Heart right ventricle (tissue), 16 donors: ENCODE results near the gene ALDH3B2. TPM values are rescaled to one million over a fixed set of nuclear protein-coding genes. Genes with fewer than 3 reads are reported as not detected.

Source experiments
- ATAC-seq, 8 donors: fragments of 200-7000 bp; cut with Tn5 transposase; one replicate each; pipeline ENCODE4 v1.9.1; 2020; ENCODE audit warnings: mild to moderate bottlenecking in 8 of 8, moderate library complexity in 8 of 8, moderate number of reproducible peaks in 1 of 8
- DNase-seq, 2 donors: peaks; one replicate each; pipeline ENCODE4 v3.0.0-alpha.2; 2020
- H3K27ac ChIP-seq, 10 donors: fragments of 200-600 bp; sonication (generic) in 2 of 10; one replicate each; pipeline versions ENCODE4 v1.5.0 to v1.8.0; 2020 to 2022; ENCODE audit warnings: mild to moderate bottlenecking in 3 of 10
- H3K27me3 ChIP-seq, 7 donors: fragments of 200-600 bp; one replicate each; pipeline ENCODE4 v1.8.0; 2021 to 2022; ENCODE audit warnings: mild to moderate bottlenecking in 2 of 7
- H3K36me3 ChIP-seq, 9 donors: fragments of 200-600 bp; sonication (generic) in 1 of 9; one replicate each; pipeline versions ENCODE4 v1.5.0 to v1.8.0; 2020 to 2022; ENCODE audit warnings: mild to moderate bottlenecking in 2 of 9
- H3K4me1 ChIP-seq, 9 donors: fragments of 200-600 bp; sonication (generic) in 1 of 9; one replicate each; pipeline versions ENCODE4 v1.5.0 to v1.8.0; 2020 to 2022; ENCODE audit warnings: mild to moderate bottlenecking in 4 of 9
- H3K4me3 ChIP-seq, 10 donors: fragments of 200-600 bp; sonication (generic) in 2 of 10; one replicate each; pipeline versions ENCODE4 v1.5.0 to v1.8.0; 2020 to 2022; ENCODE audit warnings: mild to moderate bottlenecking in 7 of 10, moderate library complexity in 2 of 10
- H3K9me3 ChIP-seq, 11 donors: fragments of 200-600 bp in 10 of 11; sonication (generic) in 2 of 11; one replicate each; pipeline versions ENCODE4 v1.5.0 to v1.8.0; 2013 to 2022; ENCODE audit warnings: mild to moderate bottlenecking in 2 of 11, control low read depth in 1 of 11, moderate library complexity in 1 of 11
- CTCF ChIP-seq, 9 donors: fragments of 200-600 bp; sonication (generic) in 2 of 9; IDR thresholded peaks; one replicate each; pipeline versions ENCODE4 v1.5.0 to v1.8.0; 2021 to 2022; ENCODE audit warnings: antibody characterized with exemption in 9 of 9, mild to moderate bottlenecking in 5 of 9, moderate library complexity in 1 of 9
- WGBS, 2 donors: extraction: QIAGEN DNeasy Blood & Tissue Kit; methylation state at CpG; one replicate each; pipeline ENCODE4 v1.1.7; 2013; ENCODE audit warnings: inconsistent platforms in 1 of 2; 5-methylcytosine and 5-hydroxymethylcytosine counted together
- intact Hi-C, 10 donors: fragments of 100-400 bp; cut with DNase I; formaldehyde crosslinking; loops; one replicate each; pipeline versions ENCODE4 v1.11.1 to v1.14.2; 2022
- polyA plus RNA-seq, 2 donors: library from polyadenylated mRNA; stranded (reverse); fragments of 200-250 nt; gene quantifications; one replicate each; pipeline ENCODE4 v1.2.3, GENCODE V29; 2013
- total RNA-seq, 10 donors: library from RNA; stranded (reverse); fragmentation: NEBNext Ultra II Directional in 3 of 10; extraction: Animal tissue kit (Norgen Biotek cat#: 25700) in 3 of 10; gene quantifications; one replicate each; pipeline versions ENCODE4 v1.2.1 to v1.2.4, GENCODE V29; 2021 to 2023
- donor health status: Arrhythmogenic right ventricular cardiomyopathy.
- donor health status: ischemic (EF 13 %, LVEDD 7.1; RV severe dilation, severe dysfunction).
- donor health status: healthy with polysubstance abuse.
- donor health status: DM: no; HTN: yes; CAD: no.
- donor health status: DM: no; HTN: no; CAD: no.
- donor health status: ischemic (EF 25% LVEDD 6.9; RV normal size, moderate dysfunction).
- donor health status: ischemic (EF 25% LVEDD 5.7; RV mildly dilated, moderate dysfunction).
- donor health status: healthy.
- donor health status: DM: yes; HTN: yes; CAD: no.
- donor health status: Ischemic cardiomyopathy.
- donor health status: ischemic (EF 35%, LVEDD 5.7; RV mildly dilated, moderate dysfunction).
- donor health status: nonischemic (EF 11% LVEDD 7.7; RV severe dilation, severe dysfunction).
- donor health status: DM: yes; HTN: yes; CAD: no.
- donor health status: PGD.
- donor health status: ischemic (EF 29% LVEDD 5.4; RV normal size, mild dysfunction).
- donor health status: nonischemic (EF 23%, LVEDD 6.1; RV moderate dilation, normal function).

The ALDH3B2 gene
- total and polyA plus RNA-seq, 12 donors, result 0.03 TPM; not detected in 11

- Histone ChIP-seq H3K4me1 (no peaks in the 10 kb centered on the region), H3K9me3 (peaks cover 0 to 9% (median 0%) of the 10 kb centered on the region in 11 donors), H3K27ac (no peak overlapping the region), H3K27me3 (peaks cover 0 to 29% (median 4%) of the 10 kb centered on the region in 7 donors), H3K36me3 (no peaks in the 10 kb centered on the region), H3K4me3 (no peak overlapping the region)
- WGBS, 2 donors, result 88 to 89% methylated on average over 12 of the region's 12 CpGs
- TF ChIP-seq CTCF (IDR thresholded peaks at IDR 0.05), result no peak
- intact Hi-C loops, result no loop called here
- no peak for DNase-seq
- ATAC-seq, result no peak
Observed at GRCh38 chr11:67695606-67696005, 21.2 kb upstream of the ALDH3B2 start.

GRCh38 chr11:67694875-67695555 lies 20.6 kb upstream of the ALDH3B2 start:
- Histone ChIP-seq H3K27me3 (peaks cover 0 to 25% (median 4%) of the 10 kb centered on the region in 7 donors), H3K4me3 (no peak overlapping the region), H3K9me3 (peaks cover 0 to 9% (median 0%) of the 10 kb centered on the region in 11 donors), H3K4me1 (no peaks in the 10 kb centered on the region), H3K27ac (no peak overlapping the region), H3K36me3 (no peaks in the 10 kb centered on the region)
- no peak for ATAC-seq
- DNase-seq, result no peak
- intact Hi-C loops, result no loop called here
- 91 to 92% methylated on average over 28 of the region's 28 CpGs for WGBS, 2 donors
- TF ChIP-seq CTCF (IDR thresholded peaks at IDR 0.05), result no peak

GRCh38 chr11:67691149-67691548 lies 16.7 kb upstream of the ALDH3B2 start:
- no peak for ATAC-seq
- Histone ChIP-seq H3K36me3 (no peaks in the 10 kb centered on the region), H3K4me1 (no peaks in the 10 kb centered on the region)

GRCh38 chr11:67689178-67689577 lies 14.8 kb upstream of the ALDH3B2 start:
- ATAC-seq (no peak), DNase-seq (no peak)
- H3K4me3 ChIP-seq, result no peak overlapping the region
- H3K27ac ChIP-seq, result no peak overlapping the region
- H3K27me3 ChIP-seq, result peaks cover 0 to 27% (median 0%) of the 10 kb centered on the region in 7 donors
- WGBS, 2 donors, result 85 to 88% methylated on average over 4 of the region's 4 CpGs
- no peaks in the 10 kb centered on the region for H3K4me1 ChIP-seq
- no peaks in the 10 kb centered on the region for H3K9me3 ChIP-seq
- intact Hi-C loops, result no loop called here
- TF ChIP-seq CTCF (IDR thresholded peaks at IDR 0.05), result no peak
- no peaks in the 10 kb centered on the region for H3K36me3 ChIP-seq

More at GRCh38 chr11:67691149-67691548, 16.7 kb upstream of the ALDH3B2 start:
- Histone ChIP-seq H3K4me3 (no peak overlapping the region), H3K27ac (no peak overlapping the region), H3K9me3 (no peaks in the 10 kb centered on the region), H3K27me3 (peaks cover 0 to 25% (median 1%) of the 10 kb centered on the region in 7 donors)
- intact Hi-C loops, result no loop called here
- WGBS, 2 donors, result 44 to 48% methylated on average over 2 of the region's 2 CpGs
- peak in 5 of 9 donors; percentile 19 to 47 (median 28) for TF ChIP-seq CTCF (IDR thresholded peaks at IDR 0.05)
- DNase-seq, result no peak
